GM23248 (cell line): ENCODE results near the gene APOA4.

ENCODE experiments used
- EZH2 ChIP-seq: fragments of 200-600 bp; sonication (generic); IDR thresholded peaks from 2 replicates; pipeline ENCODE4 v1.6.1; 2018; ENCODE audit warnings: antibody characterized with exemption, mild to moderate bottlenecking; ENCODE audit not compliant: insufficient read depth, poor library complexity, severe bottlenecking
- EZH2phosphoT487 ChIP-seq: fragments of 200-600 bp; sonication (generic); IDR thresholded peaks from 2 replicates; pipeline ENCODE4 v1.6.1; 2018; ENCODE audit warnings: antibody characterized with exemption, moderate library complexity, mild to moderate bottlenecking, low read depth; ENCODE audit not compliant: insufficient read depth

GRCh38 chr11:116852261-116853031, 29.3 kb upstream of the APOA4 start:
- TF ChIP-seq EZH2: no peak
- TF ChIP-seq EZH2phosphoT487: no peak
